Measurements from ENCODE around the gene NHEJ1.

DNA sequence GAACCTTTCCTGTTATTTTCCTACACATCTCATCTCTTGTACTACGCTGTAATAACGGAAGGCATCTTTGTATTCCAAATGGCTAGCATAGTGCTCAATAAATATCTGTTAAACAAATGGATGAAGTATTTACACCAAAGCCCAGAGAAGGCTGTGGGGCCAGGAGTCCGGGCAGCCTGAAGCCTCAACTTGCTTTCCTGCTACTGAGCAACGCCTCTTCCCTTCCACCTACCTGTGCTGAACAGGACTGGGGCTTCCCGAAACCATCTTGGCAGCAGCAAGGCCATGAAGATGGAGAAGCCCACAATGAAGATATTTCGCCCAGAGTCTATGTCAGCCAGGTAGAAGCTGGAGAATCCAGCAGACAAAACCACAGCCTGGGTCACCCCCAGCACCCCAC lies 2.5 kb upstream of the NHEJ1 start:
- TF ChIP-seq POLR2A (IDR thresholded peaks at IDR 0.05) = no peak
- TF ChIP-seq, protein P1, sequence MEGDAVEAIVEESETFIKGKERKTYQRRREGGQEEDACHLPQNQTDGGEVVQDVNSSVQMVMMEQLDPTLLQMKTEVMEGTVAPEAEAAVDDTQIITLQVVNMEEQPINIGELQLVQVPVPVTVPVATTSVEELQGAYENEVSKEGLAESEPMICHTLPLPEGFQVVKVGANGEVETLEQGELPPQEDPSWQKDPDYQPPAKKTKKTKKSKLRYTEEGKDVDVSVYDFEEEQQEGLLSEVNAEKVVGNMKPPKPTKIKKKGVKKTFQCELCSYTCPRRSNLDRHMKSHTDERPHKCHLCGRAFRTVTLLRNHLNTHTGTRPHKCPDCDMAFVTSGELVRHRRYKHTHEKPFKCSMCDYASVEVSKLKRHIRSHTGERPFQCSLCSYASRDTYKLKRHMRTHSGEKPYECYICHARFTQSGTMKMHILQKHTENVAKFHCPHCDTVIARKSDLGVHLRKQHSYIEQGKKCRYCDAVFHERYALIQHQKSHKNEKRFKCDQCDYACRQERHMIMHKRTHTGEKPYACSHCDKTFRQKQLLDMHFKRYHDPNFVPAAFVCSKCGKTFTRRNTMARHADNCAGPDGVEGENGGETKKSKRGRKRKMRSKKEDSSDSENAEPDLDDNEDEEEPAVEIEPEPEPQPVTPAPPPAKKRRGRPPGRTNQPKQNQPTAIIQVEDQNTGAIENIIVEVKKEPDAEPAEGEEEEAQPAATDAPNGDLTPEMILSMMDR (IDR thresholded peaks at IDR 0.05) = no peak
